HG03520 (cell line): ENCODE results near the gene RTN4RL1.

Experiments
- ATAC-seq: cut with Tn5 transposase; IDR thresholded peaks from one replicate; pipeline ENCODE4 v1.9.1; 2021; ENCODE audit warnings: mild to moderate bottlenecking, moderate library complexity; ENCODE audit not compliant: unreplicated experiment

Gene RTN4RL1

DNA sequence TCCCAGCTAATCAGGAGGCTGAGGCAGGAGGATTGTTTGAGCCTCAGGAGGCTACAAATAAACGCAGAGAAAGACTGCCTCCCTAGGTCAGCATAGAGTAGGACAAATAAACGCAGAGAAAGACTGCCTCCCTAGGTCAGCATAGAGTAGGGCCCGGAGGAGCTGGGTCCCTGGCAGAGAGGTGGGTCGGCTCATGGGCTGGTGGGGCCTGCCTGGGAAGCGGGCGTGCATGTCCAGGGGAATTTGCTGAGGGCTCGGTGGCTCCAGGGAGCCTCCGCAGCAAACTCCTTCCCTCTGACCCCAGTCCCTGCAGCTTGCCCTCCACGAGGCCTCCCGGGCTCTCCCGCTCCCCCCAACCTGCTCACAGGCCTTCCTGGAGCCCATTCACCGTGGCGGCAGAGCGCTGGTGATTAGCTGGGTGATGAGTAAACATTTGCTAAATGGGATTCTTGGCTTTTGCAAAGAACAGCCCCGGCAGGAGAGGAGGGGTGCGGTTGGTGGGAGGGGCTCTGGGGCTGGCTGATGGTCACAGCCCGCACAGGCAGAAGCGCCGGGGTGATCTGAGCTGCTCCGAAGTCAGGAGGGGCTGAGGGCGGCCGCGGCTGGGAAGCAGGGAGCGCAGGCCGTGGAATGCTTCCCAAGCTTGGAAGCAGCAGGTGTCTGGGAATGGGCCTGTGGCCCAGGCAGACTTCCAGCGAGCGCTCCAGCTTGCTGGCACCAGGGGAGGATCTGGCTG is 93.1 kb downstream of the RTN4RL1 start:
- ATAC-seq = no peak

DNA sequence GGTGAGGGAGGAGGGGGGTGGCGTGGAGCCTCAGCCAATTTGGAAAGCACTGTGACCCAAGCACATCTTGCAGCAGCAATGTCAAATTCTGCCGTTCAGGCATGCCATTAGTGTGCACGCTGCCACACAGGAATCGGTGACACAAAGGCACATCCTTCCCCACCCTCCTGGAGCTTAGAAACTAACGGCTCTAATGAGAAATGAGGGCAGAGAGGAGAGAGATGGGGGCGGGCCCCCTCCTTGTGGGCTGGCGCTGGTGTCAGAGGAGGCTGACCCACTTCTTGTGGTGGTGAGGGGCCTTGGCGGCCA is 94.8 kb downstream of the RTN4RL1 start:
- no peak for ATAC-seq

DNA sequence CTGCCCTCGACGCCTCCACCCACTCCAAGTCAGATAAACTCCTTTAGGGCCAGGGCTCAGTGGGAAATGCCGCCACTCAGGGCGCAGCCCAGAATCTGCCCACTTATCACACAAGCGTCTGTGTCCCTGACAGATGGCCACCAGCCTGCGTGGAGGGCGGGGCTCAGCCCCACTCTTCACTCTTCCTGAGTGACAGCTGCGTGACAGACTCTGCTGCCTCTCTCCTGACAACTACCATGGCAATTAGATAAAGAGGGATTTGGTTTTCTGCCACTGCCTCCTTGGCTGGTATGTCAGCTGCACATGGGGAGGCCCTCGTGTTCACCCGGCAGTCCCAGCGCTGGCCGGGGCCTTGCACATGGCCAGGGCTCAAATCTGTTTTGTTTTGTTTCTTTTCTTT is 96.2 kb downstream of the RTN4RL1 start:
- no peak for ATAC-seq

DNA sequence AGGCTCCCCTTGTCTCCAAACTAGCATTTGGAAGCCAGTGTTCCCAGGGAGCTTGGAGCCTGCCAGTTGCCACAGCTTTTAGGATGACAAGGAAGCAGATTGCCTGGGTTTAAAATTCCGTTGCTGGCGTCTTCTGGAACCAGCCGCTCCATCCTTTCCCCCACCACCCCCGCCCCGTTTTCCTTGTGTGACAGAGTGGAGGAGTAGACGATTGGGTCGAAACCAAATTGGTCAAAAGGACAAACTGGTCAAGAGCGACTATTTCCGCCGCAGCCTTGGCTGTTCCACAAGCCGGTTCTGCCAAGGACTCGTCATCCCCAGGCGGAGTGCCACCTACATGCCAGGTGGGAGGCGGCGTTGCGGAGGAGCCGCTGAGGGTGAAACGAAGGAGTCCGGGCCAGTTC is 104.2 kb downstream of the RTN4RL1 start:
- ATAC-seq = no peak

DNA sequence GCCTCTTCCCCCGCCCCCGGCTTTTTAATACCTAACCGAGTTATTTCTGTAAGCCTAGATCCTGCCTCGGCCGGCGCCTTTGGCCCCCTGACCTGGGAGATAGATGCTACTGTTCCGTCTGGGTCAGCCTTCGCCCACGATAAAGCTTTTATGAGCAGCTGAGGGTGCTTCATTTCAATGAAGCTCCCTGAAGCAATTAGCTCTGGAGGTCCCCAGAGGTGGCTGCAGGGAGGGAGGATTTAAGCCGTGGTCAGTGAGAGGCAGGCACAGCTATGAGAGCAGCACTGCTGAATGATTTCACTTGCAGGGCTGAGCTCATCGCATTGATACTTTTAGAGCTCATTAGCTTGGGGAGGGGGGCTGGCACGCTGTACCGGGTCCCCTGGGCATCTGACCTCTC is 105.9 kb downstream of the RTN4RL1 start:
- no peak for ATAC-seq

DNA sequence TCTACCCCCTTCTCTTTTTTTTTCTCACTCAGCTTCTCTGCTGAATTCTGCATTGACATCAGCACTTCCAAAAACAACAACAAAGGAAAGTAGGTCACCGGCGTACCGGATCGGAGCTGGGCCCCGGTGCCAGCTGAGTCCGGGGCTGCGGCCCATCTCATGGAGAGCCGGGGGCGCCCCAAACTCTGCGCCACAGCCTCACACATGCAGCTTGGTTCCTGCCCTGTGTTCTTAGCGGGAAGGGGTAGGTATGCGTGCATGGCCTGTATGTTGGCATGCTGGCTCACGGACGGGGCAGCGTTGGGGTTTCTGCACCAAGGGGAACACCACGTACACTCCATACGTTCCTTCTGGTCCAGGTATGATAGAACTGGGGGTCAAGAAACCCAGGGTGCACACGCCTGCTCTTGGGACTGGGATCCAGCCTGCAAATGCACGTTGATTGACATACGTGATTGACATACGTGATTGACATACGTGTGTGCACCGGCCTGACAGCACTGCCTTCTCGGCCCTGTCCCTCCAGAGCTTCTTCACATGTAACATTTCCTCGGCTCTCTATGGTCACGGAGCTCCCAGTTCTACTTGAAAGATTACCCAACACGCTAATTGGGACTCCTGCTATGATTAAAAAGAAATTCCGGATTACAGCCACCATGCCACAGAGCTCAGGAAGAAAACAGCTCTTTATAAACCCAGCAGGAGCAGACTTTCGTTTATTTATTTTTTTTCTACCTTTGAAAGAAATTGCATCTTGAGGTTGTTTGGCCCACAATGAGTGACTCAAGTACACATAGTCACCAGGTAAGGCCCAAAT is 106.6 kb downstream of the RTN4RL1 start:
- ATAC-seq = no peak

DNA sequence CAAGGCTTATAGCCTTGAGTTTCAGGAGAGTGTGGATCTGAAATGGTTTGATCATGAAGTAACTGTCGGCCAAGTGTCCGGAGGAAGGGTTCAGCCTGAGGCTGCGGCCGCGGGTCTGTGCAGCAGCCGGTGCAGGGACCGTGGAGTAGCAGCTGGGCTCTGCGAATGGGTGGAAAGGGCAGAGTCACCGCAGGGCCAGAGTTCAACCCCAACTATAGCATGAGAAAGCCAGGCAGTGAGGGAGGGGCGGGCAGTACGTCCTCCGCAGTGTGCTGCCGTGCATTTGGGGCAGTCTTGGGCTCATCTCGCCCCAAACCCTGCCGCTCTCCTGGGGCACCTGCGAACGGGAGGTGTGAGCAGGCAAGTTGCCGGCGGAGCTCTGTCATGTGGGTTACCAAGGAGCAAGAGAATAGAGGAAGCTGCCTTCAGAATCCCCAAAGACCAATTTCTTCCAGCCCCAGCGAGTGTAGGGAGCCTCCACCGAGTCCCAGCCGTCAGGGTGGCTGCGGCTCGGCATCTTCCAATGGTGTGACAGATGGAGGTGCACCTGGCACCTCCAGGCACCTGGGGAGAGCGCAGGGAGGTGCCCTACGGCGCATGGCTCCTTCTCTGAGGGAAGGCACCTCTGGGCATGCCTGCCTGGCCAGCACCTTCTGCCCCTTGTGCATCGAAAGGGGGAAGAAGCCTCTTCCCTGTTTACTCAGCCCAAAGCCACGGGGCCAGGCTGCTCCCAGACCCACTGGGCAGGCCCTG is 108.0 kb downstream of the RTN4RL1 start:
- ATAC-seq = no peak

DNA sequence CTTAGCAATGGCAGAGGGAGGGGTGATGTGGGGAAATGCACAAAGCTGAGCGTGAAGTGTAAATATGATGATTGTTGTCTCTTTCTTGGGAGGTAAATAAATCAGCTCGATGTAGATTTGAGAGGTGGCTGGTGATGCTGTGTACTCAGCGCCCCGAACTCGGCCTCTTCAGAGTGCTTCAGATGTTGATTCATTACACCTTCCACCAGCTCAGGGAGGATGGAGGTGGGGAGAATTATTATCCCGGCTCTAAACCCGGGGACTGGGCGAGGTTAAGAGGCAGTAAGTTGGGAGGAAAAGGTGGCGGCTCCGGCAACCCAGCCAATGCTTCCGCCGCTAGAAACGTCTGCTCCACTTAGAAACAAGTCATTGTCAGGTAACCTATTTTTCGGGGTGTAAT is 108.8 kb downstream of the RTN4RL1 start:
- ATAC-seq = no peak

DNA sequence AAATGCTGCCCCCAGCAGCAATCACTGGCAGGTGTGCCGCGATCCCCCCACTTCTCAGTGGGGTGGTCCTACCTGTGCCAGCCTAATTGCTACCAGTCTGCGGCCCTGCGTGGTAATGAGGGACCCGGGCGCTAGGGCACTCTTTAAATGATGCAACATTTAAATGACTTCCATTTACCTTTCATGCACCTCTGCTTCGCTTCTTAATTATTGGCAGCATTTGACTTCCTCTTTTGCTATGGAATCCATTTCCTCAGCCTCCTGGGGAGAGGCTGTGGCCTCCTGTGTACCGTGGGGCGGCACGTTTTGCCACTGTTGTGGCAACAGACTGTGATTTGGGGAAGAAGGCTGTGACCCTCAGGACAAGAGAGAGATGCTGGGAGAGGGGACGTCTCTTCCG is 109.2 kb downstream of the RTN4RL1 start:
- no peak for ATAC-seq

DNA sequence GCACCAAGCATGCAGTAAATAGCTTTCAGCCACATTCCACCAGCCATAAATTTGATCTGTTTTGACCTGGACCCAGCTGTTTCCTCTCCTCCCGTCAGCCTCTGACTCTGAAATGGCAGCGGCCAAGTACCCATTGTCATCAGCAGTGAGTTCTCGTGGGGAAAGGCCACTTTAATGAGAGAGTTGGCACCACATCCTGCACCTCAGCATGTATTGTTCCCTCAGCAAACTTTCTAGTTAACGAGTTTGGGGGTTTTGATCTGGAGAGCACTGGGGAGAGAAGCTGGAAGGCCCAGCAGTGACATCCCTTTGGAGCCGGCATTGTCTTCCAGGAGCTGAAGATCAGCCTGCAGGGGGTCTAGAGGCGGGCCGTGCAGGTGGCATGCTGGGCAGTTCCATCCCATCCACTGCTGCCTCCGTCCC is 110.5 kb downstream of the RTN4RL1 start:
- no peak for ATAC-seq

DNA sequence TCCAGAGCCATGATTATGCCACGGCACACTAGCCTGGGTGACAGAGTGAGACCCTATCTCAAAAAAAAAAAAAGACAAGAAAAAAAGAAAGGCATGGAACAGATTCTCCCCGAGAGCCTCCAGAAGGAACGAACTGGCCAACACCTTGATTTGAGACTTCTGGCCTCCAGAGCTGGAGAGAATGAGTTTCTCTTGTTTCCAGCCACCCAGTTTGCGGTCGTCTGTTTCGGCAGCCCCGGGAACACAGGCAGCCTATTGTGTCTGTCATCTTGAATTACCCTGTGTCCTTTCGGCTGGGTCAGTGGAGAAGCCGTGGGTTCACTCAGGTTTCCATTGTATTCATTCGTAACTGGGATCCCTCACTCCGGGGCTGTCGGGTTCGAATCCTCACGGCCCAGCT is 111.4 kb downstream of the RTN4RL1 start:
- ATAC-seq = no peak

DNA sequence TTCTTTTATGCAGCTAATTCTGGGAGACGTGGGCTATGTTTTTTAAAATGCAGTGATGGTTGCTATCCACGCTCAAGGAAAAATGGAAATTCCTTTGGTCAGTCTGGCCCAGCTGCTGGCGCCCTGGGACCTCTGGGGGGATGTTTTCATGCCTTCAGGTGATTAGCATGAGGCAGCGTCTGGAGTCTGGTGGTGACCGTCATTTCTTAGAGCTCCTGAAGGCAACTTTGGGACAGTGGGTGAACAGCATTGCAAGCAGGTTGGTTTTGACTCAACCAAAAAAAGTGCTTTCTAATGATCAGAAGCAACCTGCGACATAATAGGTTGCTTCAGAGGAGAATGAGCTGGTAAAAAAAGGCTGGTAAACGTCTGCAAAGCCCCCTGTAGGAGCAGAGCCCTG is 113.0 kb downstream of the RTN4RL1 start:
- ATAC-seq = no peak

DNA sequence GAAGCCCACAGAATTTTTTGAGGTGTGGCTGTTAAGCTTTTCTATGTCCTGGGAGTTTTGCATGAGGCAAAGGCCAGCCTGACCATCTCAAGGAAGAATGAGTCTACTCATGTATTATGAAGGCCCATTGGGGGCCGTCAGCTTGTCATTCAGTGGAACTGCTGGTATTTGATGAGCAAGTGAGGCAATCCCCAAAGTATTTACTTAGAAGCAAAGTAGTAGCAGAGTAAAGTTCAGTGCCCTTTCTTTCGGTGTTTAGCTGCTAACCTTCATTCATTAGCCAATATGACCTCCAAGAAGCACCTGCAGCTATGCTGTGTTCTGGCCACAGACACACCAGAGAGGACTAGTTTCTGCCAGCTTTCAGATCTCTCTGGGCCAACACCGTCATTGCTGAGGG is 115.1 kb downstream of the RTN4RL1 start:
- ATAC-seq = no peak

DNA sequence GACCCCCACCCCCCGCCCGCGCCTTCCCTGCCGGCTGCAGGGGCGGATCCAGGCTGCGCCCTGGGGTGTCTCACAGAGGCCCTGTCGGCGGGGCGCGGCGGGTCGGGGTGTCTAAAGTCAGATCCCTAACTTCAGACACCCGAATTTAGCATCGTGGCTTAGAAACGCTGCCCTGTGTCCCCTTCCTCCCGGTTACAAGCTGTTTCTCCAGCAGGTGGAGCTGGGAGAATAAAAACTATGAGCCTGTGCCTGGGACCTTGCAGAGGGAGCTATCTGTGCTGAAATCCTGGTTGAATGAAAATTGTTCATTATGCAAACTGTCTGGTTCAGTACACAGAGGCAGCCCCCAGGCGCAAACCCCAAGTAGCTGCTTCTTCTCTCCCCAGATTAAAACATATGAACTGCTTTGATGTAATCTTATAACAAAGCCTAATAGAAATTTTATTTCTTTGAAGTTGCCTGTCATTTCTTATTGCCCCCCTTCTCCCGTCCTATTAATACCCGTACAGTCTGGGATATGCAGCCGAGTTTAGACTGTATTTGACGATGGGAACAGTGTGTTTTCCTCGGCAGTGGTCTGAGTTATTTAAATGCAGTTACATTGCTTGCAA is 116.3 kb downstream of the RTN4RL1 start:
- no peak for ATAC-seq

DNA sequence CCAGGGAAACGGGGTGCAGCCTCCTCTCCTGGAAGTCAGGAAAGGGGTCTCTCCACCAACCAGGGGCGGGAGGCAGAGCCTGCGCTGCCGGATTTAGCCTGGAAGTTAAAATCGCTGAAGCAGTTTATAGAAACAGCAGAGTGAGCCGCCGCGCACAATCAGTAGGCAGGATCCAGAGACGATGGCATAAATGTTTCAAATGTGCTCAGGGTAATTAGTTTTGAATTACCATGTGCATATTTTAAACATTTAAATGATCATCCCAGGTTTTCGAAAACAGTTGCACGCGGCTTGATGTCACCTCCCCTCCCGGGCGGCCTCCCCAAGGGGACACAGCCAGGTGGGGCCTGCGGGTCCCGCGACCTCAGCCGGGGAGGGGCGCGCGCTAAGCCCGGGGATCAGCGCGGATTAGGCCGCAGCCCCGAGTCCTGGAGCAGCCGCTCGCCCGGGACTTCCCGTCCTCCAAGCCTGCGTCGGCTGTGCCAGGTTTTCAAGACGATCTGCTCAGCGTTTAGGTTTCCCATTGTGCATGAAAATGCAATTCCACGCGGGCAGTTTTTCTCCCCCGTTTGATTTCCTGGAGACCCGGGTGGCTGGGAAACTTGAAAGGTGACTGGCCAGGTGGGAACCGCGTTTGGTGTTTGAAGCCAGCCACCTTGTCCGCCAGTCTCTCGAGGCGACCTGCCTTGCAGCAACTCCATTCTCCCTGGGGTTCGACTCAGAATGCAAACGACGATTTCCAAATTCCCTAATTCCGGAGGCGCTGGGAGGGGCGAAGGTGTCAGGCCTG is 117.0 kb downstream of the RTN4RL1 start:
- no peak for ATAC-seq

DNA sequence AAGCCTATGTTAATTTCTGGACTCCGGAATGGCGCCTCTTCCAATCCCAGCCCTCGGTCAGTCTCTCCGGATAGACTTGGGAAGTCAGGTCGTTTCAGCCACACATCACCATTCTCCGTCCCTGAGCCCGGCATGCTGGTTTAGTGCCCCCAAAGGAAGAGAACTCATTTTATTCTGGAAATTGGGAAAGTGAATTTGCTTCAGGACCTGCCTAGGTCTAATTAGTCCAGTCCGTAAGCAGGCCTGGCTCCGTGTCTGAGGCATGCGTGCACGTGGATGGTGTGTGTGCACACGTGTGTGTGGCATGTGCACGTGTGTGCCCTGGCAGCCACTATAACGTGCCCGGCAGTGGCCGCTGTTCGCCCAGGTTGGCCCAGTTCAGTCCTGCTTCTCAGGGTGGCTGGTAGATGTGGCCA is 117.9 kb downstream of the RTN4RL1 start:
- ATAC-seq = no peak

DNA sequence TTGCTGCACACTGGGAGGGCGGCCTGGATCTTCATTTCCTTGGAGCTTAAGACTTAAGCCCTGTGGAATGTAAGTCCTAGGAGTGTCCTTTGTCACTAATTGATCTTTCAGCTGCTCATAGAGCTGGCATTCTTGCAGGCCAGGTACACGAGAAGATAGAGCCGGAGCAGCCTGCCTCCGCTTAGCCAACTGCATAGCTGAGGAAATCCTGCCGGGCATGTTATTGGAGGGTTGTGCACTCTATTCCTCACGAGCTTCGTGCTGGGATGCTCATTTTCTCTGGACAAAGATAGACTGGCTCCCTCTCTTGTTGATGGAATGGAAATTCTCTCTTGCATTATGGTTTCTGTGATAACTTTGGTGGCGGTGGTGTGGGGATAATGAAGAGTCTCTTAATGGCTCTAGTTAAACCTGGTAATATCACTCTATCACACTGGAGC is 118.5 kb downstream of the RTN4RL1 start:
- ATAC-seq = no peak

DNA sequence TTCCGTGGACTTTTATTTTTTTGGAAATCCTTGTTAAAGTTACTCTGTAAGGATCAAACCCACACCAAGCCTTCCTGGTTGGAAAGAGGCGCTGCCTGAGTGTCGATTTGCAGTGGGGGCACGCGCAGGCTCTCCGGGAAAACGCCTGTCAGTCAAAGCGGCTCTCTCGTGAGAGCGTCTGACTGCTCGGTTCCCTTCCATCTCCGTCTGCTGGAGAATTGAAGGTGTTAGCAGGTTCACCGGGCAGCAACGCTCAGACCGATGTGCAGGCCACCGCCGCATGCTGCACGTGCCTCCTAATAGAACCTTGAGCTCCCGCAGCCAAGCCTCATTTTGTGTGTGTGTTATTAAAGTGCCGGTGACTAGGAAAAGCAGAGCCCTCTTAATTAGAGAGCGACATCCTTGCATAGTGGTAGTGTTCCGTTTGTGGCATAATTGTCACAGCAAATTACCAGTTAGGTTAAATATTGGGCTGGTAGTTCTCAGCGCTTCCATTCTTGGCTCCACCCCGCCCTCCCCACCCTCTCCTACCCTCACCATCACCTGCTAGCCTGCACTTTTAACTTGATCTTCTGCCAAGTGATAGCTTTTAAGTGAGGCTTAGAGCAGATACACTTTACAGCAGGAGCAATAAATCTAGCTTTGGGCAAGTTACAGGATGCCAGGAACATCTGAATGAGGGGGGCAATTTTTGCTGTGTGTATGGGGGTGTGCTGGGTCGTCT is 119.8 kb downstream of the RTN4RL1 start:
- ATAC-seq = no peak

DNA sequence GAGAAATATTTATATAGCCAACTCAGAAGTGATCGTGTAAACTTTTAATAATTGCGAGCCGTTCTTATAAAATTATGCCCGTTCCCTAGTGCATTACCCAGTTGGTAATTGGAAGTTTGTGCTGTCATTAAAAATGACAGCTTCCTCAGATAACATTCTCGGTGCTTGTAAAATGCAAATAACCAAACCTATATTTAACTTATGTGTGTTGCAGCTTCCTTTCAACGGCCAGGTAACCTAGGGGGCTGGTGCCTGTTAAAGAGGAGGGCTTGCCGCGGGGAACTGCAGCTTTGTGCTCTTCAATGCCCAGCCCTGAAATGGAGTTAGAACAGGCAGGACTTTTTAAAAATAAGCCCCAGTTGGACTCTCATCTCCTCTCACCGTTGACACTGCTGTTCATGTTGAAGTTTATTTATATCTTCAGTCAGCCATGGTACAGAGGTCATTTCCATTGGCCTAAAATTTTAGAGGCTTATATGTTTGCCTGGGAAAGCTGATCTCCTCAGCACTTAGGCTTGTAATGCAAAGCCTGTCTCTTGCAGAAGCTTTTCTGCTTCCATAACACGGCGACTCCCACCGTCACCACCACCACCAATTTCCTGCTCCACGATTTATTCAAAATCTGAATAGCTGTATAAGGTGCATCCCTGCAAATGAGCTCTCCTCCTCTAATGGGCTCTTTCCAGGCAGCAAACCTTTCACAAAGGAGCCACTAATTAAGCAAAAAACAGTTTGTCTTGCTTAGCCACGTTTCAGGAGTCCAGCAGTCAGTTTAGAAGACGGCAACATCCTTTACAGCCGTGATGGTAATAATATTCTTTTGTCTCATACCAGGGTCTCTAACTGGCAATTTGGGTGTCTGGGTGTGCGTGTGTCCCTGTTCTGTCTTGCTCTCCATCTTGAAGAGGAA is 120.6 kb downstream of the RTN4RL1 start:
- no peak for ATAC-seq
